Measurements from ENCODE around the gene ELK4.

Gene ELK4

DNA sequence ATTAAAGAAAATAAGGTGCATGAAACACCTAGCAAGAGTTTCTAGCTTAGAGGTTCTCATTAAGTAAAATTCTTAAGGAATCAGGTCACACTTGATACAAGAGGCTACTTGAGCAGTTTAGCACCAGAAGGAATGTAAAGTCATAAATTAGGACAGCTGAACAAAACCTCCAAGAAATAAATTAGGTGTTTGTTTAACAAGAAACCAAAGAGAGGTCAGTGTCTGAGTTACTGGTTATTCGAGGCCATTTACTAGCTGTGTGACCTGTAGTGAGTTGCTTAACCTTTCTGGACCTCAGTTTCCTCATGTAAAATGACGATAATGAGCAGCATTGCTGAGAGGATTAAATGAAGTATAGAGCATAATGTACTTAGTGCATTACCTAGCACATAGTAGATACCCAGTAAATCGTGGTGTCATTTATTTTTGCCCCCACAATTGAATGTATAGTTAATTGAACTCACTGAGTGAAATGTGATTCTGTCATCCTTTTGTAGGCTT, 908 bp upstream of the ELK4 start:
- DNase-seq (ENCODE audit: low spot score), result no peak
- in situ Hi-C loops (cut with MboI; ENCODE audit: low pct_unique_long_range_greater_than_20kb, low sequenced_read_pairs, unreplicated experiment), result loop anchor here (5.0 kb wide), 1 partner anchor 35 kb away; no protein-coding TSS in a partner anchor
- TF ChIP-seq, protein P1, sequence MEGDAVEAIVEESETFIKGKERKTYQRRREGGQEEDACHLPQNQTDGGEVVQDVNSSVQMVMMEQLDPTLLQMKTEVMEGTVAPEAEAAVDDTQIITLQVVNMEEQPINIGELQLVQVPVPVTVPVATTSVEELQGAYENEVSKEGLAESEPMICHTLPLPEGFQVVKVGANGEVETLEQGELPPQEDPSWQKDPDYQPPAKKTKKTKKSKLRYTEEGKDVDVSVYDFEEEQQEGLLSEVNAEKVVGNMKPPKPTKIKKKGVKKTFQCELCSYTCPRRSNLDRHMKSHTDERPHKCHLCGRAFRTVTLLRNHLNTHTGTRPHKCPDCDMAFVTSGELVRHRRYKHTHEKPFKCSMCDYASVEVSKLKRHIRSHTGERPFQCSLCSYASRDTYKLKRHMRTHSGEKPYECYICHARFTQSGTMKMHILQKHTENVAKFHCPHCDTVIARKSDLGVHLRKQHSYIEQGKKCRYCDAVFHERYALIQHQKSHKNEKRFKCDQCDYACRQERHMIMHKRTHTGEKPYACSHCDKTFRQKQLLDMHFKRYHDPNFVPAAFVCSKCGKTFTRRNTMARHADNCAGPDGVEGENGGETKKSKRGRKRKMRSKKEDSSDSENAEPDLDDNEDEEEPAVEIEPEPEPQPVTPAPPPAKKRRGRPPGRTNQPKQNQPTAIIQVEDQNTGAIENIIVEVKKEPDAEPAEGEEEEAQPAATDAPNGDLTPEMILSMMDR (IDR thresholded peaks at IDR 0.05; ENCODE audit: extremely low read depth, insufficient read depth, missing control alignments), result no peak

DNA sequence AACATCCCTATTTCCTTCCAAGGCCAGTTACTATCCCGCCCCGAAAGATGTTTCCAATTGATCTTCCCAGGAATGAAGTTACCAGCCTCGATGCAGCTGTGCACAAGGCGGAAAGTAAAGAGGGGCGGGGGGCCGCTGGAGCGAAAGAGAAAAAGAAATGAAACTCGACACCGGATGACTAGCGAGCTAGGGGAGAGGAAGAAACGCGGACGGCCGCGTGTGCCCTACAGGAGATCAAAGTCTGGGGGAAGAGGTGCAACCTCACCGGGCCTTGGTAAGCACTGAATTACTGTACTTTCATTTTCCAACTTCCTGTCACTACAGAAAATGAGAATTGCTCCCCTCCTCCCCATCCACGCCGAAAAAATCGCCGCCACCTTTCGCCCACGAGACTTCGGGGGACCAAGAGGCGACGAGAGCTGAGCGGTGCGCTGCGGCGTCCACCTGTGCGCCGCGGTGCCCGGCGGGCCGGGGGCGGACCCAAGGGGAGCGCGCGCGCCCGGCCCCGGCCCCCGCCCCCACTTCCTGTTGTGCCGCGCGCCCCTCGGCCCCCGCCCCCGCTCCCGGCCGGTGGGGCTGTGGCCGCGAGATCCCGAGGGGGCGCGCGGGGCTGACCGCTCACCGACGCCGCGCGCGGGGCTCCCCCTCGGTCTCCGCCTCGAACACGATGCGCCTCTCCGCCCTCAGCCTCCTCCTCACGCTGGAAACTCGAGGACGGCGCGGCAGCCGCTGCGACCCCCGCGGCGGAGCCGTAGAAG, 622 bp downstream of the ELK4 start:
- in situ Hi-C loops (cut with MboI; ENCODE audit: low pct_unique_long_range_greater_than_20kb, low sequenced_read_pairs, unreplicated experiment), result loop anchor here (5.0 kb wide), 1 partner anchor 34 kb away; no protein-coding TSS in a partner anchor
- TF ChIP-seq, protein P1 (IDR thresholded peaks at IDR 0.05; ENCODE audit: extremely low read depth, insufficient read depth, missing control alignments), result no peak
- DNase-seq (ENCODE audit: low spot score), result peak; percentile 86

DNA sequence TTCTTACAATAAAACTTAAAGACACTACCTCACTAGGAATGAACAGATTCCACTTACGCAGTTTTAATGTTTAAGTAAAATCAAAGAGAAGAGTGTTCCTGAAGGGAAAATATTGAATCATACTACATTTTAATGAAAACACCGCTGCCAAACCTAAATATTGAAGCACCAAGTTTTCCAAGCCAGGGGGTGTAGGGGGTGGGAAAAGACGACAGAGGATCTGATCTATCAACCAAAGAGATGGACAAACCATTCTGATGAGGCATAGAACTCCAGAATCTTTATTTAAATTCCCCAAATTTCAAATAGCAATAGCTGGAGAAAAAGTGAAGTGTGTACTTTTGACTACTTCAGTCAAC, 1.2 kb downstream of the ELK4 start:
- DNase-seq (ENCODE audit: low spot score), result no peak
- in situ Hi-C loops (cut with MboI; ENCODE audit: low pct_unique_long_range_greater_than_20kb, low sequenced_read_pairs, unreplicated experiment), result loop anchor here (5.0 kb wide), 1 partner anchor 33 kb away; no protein-coding TSS in a partner anchor

DNA sequence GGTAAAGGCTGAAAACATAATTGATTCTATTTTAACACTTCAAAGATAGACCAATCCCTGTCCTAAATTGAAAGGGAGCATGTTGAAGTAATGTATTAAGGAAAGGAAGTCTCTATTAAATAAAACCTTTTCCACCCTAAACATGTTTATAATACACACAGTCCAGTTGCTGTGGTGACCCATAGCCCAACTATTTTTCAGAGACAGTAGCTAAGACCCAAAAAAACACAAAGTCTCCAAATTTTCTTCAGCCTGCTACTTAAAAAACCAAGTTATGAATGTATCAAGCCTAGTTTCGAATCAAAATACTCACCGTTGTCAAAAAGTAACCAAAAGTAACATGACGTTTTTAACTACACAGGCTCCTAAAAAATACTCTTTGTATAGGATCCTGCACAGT, 1.6 kb downstream of the ELK4 start:
- TF ChIP-seq, protein P1 (IDR thresholded peaks at IDR 0.05; ENCODE audit: extremely low read depth, insufficient read depth, missing control alignments), result no peak
- in situ Hi-C loops (cut with MboI; ENCODE audit: low pct_unique_long_range_greater_than_20kb, low sequenced_read_pairs, unreplicated experiment), result loop anchor here (5.0 kb wide), 1 partner anchor 33 kb away; no protein-coding TSS in a partner anchor
- no peak for DNase-seq (ENCODE audit: low spot score)

More for the DNA sequence above, 1.2 kb downstream of the ELK4 start:
- TF ChIP-seq, protein P1 (IDR thresholded peaks at IDR 0.05; ENCODE audit: extremely low read depth, insufficient read depth, missing control alignments), result no peak

DNA sequence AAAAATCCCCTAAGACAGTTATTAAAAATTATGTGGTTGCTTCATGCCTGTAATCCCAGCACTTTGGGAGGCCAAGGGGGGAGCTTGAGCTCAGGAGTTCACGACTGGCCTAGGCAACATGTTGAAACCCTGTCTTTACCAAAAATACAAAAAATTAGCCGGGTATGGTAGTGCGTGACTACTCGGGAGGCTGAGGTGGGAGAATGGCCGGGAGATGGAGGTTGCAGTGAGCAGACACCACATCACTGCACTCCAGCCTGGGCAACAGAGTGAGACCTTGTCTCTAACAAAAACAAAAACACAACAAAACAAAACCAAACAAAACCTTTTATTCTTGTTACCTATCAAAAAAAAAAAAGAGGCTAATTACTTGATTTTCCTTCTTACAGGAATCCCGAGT, 2.1 kb downstream of the ELK4 start:
- no peak for DNase-seq (ENCODE audit: low spot score)
- in situ Hi-C loops (cut with MboI; ENCODE audit: low pct_unique_long_range_greater_than_20kb, low sequenced_read_pairs, unreplicated experiment), result loop anchor here (5.0 kb wide), 1 partner anchor 32 kb away; no protein-coding TSS in a partner anchor
- TF ChIP-seq, protein P1 (IDR thresholded peaks at IDR 0.05; ENCODE audit: extremely low read depth, insufficient read depth, missing control alignments), result no peak

DNA sequence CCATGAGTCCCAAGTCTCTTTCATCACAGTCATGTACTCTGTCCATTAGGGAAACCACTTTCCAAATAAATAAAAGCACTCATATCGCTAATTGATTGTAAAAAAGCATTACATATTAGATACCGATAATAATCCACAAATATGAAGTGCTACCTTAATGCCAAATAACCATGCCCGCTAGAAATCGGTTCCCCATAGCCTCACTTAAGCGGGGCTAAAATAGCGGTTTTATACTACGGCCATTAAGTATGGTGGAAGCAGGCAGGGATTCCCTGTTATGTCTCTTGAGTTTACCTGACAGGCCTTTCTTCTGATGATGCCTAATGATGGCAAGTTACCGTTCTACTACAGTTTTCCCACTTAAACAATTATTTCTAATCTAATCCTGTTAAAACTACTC, 3.9 kb downstream of the ELK4 start:
- in situ Hi-C loops (cut with MboI; ENCODE audit: low pct_unique_long_range_greater_than_20kb, low sequenced_read_pairs, unreplicated experiment), result no loop called here
- DNase-seq (ENCODE audit: low spot score), result no peak
- TF ChIP-seq, protein P1 (IDR thresholded peaks at IDR 0.05; ENCODE audit: extremely low read depth, insufficient read depth, missing control alignments), result no peak
